Liver (tissue), 9 donors: ENCODE results near the gene LMBRD2. TPM values are rescaled to one million over a fixed set of nuclear protein-coding genes. Genes with fewer than 3 reads are reported as not detected.

ENCODE experiments used
- DNase-seq: peaks from one replicate; pipeline ENCODE4 v3.0.0-alpha.2; 2017; ENCODE audit warnings: low spot score
- H3K27ac ChIP-seq, 2 donors: one replicate each; pipeline ENCODE4 v1.7.0; 2013; ENCODE audit warnings: inconsistent platforms in 2 of 2, low read length in 2 of 2, control low read depth in 1 of 2, low read depth in 1 of 2, mild to moderate bottlenecking in 1 of 2
- H3K27me3 ChIP-seq, 4 donors: one replicate each; pipeline versions ENCODE4 v1.6.1 to v1.7.0; 2013; ENCODE audit warnings: low read length in 3 of 4, inconsistent platforms in 1 of 4, mild to moderate bottlenecking in 1 of 4, moderate library complexity in 1 of 4; ENCODE audit not compliant: control insufficient read depth in 4 of 4, insufficient read depth in 4 of 4
- H3K36me3 ChIP-seq, 4 donors: one replicate each; pipeline versions ENCODE4 v1.6.1 to v1.7.0; 2013; ENCODE audit warnings: low read length in 3 of 4, mild to moderate bottlenecking in 3 of 4, low read depth in 1 of 4, moderate library complexity in 1 of 4; ENCODE audit not compliant: control insufficient read depth in 4 of 4, insufficient read depth in 3 of 4
- H3K4me1 ChIP-seq, 4 donors: one replicate each; pipeline versions ENCODE4 v1.6.1 to v1.7.0; 2013; ENCODE audit warnings: low read length in 3 of 4, mild to moderate bottlenecking in 3 of 4, moderate library complexity in 1 of 4; ENCODE audit not compliant: control insufficient read depth in 4 of 4, insufficient read depth in 4 of 4
- H3K4me3 ChIP-seq, 3 donors: one replicate each; pipeline versions ENCODE4 v1.6.1 to v1.7.0; 2013; ENCODE audit warnings: low read length in 3 of 3, control low read depth in 1 of 3, low read depth in 1 of 3, mild to moderate bottlenecking in 1 of 3
- H3K9ac ChIP-seq, 2 donors: one replicate each; pipeline ENCODE4 v1.7.0; 2013; ENCODE audit warnings: low read length in 2 of 2, mild to moderate bottlenecking in 2 of 2, moderate library complexity in 2 of 2, control low read depth in 1 of 2, low read depth in 1 of 2
- H3K9me3 ChIP-seq, 4 donors: one replicate each; pipeline versions ENCODE4 v1.6.1 to v1.7.0; 2013; ENCODE audit warnings: low read length in 3 of 4; ENCODE audit not compliant: control insufficient read depth in 4 of 4
- EGR1 ChIP-seq, 2 donors: IDR thresholded peaks; 2 replicates each; pipeline ENCODE4 v1.6.1; 2016 to 2018; ENCODE audit warnings: antibody characterized with exemption in 2 of 2, low read depth in 2 of 2
- FOXA1 ChIP-seq: IDR thresholded peaks from 2 replicates; pipeline ENCODE4 v1.6.1; 2016; ENCODE audit warnings: antibody characterized with exemption
- FOXA2 ChIP-seq: IDR thresholded peaks from 2 replicates; pipeline ENCODE4 v1.6.1; 2016; ENCODE audit warnings: antibody characterized with exemption
- GABPA ChIP-seq, 2 donors: IDR thresholded peaks in 1 of 2; conservative IDR thresholded peaks in 1 of 2; 2 replicates each; pipeline ENCODE4 v1.6.1; 2016; ENCODE audit warnings: antibody characterized with exemption in 2 of 2, mild to moderate bottlenecking in 1 of 2, moderate library complexity in 1 of 2
- HNF4A ChIP-seq, 2 donors: conservative IDR thresholded peaks; 2 replicates each; pipeline ENCODE4 v1.6.1; 2016; ENCODE audit warnings: antibody characterized with exemption in 2 of 2, mild to moderate bottlenecking in 2 of 2
- HNF4G ChIP-seq: IDR thresholded peaks from 2 replicates; pipeline ENCODE4 v1.6.1; 2016; ENCODE audit warnings: antibody characterized with exemption
- JUND ChIP-seq, 2 donors: IDR thresholded peaks; 2 replicates each; pipeline ENCODE4 v1.6.1; 2016; ENCODE audit warnings: antibody characterized with exemption in 2 of 2
- NR2F2 ChIP-seq: IDR thresholded peaks from 2 replicates; pipeline ENCODE4 v1.6.1; 2016; ENCODE audit warnings: antibody characterized with exemption
- RAD21 ChIP-seq, 2 donors: IDR thresholded peaks; 2 replicates each; pipeline ENCODE4 v1.6.1; 2016; ENCODE audit warnings: antibody characterized with exemption in 2 of 2, mild to moderate bottlenecking in 2 of 2
- RXRA ChIP-seq, 2 donors: IDR thresholded peaks; 2 replicates each; pipeline ENCODE4 v1.6.1; 2017 to 2018; ENCODE audit warnings: antibody characterized with exemption in 2 of 2, mild to moderate bottlenecking in 1 of 2
- SP1 ChIP-seq: IDR thresholded peaks from 2 replicates; pipeline ENCODE4 v1.6.1; 2018; ENCODE audit warnings: antibody characterized with exemption, mild to moderate bottlenecking
- TAF1 ChIP-seq: conservative IDR thresholded peaks from 2 replicates; pipeline ENCODE4 v1.6.1; 2016; ENCODE audit warnings: antibody characterized with exemption, mild to moderate bottlenecking
- YY1 ChIP-seq: IDR thresholded peaks from 2 replicates; pipeline ENCODE4 v1.6.1; 2016; ENCODE audit warnings: antibody characterized with exemption, mild to moderate bottlenecking
- WGBS: extraction: QIAGEN DNeasy Blood & Tissue Kit; methylation state at CpG from one replicate; pipeline ENCODE4 v1.1.7; 2013; 5-methylcytosine and 5-hydroxymethylcytosine counted together
- polyA plus RNA-seq, 2 donors: library from polyadenylated mRNA; stranded (reverse) in 1 of 2; unstranded in 1 of 2; fragments of 200-250 nt in 1 of 2; fragments of >200 nt in 1 of 2; fragmentation: Nextera tagmentation in 1 of 2; extraction: Ambion mirVana in 1 of 2; gene quantifications; one replicate each; pipeline versions ENCODE4 v1.2.1 to v1.2.3, GENCODE V29; 2013 to 2015
- total RNA-seq, 2 donors: library from RNA; depleted of rRNA; stranded (reverse); fragments of >200 nt; gene quantifications; one replicate each; pipeline ENCODE4 v1.2.3, GENCODE V29; 2014
- TF ChIP-seq, protein P1 (sequence below): IDR thresholded peaks from 2 replicates; pipeline ENCODE4 v1.6.1; 2016; ENCODE audit warnings: antibody characterized with exemption, mild to moderate bottlenecking
- TF ChIP-seq, protein P2 (sequence below): IDR thresholded peaks from 2 replicates; pipeline ENCODE4 v1.6.1; 2016; ENCODE audit warnings: antibody characterized with exemption
- TF ChIP-seq, protein P3 (sequence below): IDR thresholded peaks from 2 replicates; pipeline ENCODE4 v1.6.1; 2016; ENCODE audit warnings: antibody characterized with exemption
- TF ChIP-seq, protein P4 (sequence below): fragments of 150-350 bp; IDR thresholded peaks from 2 replicates; pipeline ENCODE4 v1.5.1; 2017; ENCODE audit warnings: improper control_type of control experiment, low read depth, low read length; ENCODE audit not compliant: missing input control
- donor health status: healthy.
- donor health status: healthy.
- donor health status: healthy.
- donor health status: healthy.
- donor health status: healthy.

The LMBRD2 gene
- total and polyA plus RNA-seq, 4 donors, result 3.8 to 20.5 (median 9.2) TPM

DNA sequence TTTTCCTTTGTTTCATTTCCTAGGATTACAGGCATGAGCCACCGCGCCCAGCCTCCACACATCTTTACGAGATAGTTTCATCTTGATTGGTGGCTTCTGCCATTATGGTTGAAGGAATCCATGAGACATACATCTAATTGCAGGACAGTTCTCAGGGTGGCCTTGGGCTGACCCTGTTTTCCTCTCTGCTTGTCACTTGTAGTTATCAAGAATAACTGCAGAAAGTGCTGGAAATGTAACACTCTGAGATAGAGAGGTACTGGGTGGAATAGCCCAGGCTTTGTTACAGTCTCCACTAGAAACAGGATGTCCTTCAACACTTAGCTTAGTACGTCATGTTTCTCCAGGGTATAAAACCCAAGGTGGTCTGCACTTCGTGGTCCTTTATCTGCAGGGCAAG, 95.7 kb downstream of the LMBRD2 start:
- Histone ChIP-seq H3K4me1 (peaks cover 0 to 6% (median under 1%) of the 10 kb centered on the region in 4 donors), H3K27ac (no peak overlapping the region), H3K4me3 (no peak overlapping the region), H3K9ac (no peak overlapping the region), H3K36me3 (no peaks in the 10 kb centered on the region), H3K27me3 (no peaks in the 10 kb centered on the region), H3K9me3 (no peaks in the 10 kb centered on the region)
- no peak for DNase-seq
- TF ChIP-seq TAF1 (no peak), GABPA (IDR thresholded peaks at IDR 0.05 in 1 of 2, conservative IDR thresholded peaks at IDR 0.05 in 1 of 2) (no peak), NR2F2 (no peak), FOXA2 (no peak), EGR1 (IDR thresholded peaks at IDR 0.05; ENCODE audit: low read depth in 2 of 2) (no peak), FOXA1 (no peak), RXRA (IDR thresholded peaks at IDR 0.05) (no peak), RAD21 (IDR thresholded peaks at IDR 0.05) (no peak), YY1 (no peak), JUND (IDR thresholded peaks at IDR 0.05) (no peak), SP1 (no peak), HNF4G (no peak), HNF4A (conservative IDR thresholded peaks at IDR 0.05) (no peak)
- TF ChIP-seq, protein P1, sequence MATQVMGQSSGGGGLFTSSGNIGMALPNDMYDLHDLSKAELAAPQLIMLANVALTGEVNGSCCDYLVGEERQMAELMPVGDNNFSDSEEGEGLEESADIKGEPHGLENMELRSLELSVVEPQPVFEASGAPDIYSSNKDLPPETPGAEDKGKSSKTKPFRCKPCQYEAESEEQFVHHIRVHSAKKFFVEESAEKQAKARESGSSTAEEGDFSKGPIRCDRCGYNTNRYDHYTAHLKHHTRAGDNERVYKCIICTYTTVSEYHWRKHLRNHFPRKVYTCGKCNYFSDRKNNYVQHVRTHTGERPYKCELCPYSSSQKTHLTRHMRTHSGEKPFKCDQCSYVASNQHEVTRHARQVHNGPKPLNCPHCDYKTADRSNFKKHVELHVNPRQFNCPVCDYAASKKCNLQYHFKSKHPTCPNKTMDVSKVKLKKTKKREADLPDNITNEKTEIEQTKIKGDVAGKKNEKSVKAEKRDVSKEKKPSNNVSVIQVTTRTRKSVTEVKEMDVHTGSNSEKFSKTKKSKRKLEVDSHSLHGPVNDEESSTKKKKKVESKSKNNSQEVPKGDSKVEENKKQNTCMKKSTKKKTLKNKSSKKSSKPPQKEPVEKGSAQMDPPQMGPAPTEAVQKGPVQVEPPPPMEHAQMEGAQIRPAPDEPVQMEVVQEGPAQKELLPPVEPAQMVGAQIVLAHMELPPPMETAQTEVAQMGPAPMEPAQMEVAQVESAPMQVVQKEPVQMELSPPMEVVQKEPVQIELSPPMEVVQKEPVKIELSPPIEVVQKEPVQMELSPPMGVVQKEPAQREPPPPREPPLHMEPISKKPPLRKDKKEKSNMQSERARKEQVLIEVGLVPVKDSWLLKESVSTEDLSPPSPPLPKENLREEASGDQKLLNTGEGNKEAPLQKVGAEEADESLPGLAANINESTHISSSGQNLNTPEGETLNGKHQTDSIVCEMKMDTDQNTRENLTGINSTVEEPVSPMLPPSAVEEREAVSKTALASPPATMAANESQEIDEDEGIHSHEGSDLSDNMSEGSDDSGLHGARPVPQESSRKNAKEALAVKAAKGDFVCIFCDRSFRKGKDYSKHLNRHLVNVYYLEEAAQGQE, result no peak
- TF ChIP-seq, protein P2, sequence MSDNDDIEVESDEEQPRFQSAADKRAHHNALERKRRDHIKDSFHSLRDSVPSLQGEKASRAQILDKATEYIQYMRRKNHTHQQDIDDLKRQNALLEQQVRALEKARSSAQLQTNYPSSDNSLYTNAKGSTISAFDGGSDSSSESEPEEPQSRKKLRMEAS, result no peak
- TF ChIP-seq, protein P3, sequence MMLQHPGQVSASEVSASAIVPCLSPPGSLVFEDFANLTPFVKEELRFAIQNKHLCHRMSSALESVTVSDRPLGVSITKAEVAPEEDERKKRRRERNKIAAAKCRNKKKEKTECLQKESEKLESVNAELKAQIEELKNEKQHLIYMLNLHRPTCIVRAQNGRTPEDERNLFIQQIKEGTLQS, result no peak
- TF ChIP-seq, protein P4, sequence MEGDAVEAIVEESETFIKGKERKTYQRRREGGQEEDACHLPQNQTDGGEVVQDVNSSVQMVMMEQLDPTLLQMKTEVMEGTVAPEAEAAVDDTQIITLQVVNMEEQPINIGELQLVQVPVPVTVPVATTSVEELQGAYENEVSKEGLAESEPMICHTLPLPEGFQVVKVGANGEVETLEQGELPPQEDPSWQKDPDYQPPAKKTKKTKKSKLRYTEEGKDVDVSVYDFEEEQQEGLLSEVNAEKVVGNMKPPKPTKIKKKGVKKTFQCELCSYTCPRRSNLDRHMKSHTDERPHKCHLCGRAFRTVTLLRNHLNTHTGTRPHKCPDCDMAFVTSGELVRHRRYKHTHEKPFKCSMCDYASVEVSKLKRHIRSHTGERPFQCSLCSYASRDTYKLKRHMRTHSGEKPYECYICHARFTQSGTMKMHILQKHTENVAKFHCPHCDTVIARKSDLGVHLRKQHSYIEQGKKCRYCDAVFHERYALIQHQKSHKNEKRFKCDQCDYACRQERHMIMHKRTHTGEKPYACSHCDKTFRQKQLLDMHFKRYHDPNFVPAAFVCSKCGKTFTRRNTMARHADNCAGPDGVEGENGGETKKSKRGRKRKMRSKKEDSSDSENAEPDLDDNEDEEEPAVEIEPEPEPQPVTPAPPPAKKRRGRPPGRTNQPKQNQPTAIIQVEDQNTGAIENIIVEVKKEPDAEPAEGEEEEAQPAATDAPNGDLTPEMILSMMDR, result no peak
- 82% methylated on average over 5 of the region's 5 CpGs for WGBS

DNA sequence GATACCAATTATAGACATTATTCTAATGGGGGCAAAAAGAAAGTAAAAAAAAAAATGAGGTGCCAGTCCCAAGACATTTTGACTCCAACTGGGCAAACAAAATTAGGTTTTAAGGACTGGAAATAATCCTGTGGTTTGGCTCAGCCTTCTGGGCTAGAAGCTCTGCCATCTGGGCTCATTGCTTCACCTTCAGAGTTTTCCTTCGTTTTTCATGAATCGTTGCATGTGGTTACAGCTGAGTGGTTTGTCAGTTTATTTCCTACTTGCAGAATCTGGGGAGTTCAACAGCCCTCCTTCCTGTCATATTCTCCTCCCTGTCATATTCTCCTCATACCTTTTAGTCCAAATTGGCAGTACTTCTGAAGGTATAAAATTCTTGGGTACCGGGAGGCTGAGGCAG, 97.0 kb downstream of the LMBRD2 start:
- Histone ChIP-seq H3K27ac (no peak overlapping the region), H3K4me1 (peaks cover 0 to 6% (median under 1%) of the 10 kb centered on the region in 4 donors), H3K9me3 (no peaks in the 10 kb centered on the region), H3K36me3 (no peaks in the 10 kb centered on the region), H3K27me3 (no peaks in the 10 kb centered on the region), H3K4me3 (no peak overlapping the region), H3K9ac (no peak overlapping the region)
- TF ChIP-seq FOXA2, result no peak
- TF ChIP-seq, protein P1, result no peak
- no peak for TF ChIP-seq YY1
- no peak for TF ChIP-seq HNF4A (conservative IDR thresholded peaks at IDR 0.05)
- no peak for TF ChIP-seq RAD21 (IDR thresholded peaks at IDR 0.05)
- no peak for TF ChIP-seq HNF4G
- no peak for TF ChIP-seq NR2F2
- TF ChIP-seq EGR1 (IDR thresholded peaks at IDR 0.05; ENCODE audit: low read depth in 2 of 2), result no peak
- TF ChIP-seq, protein P2, result no peak
- TF ChIP-seq, protein P4, result no peak
- no peak for TF ChIP-seq FOXA1
- no peak for TF ChIP-seq SP1
- TF ChIP-seq RXRA (IDR thresholded peaks at IDR 0.05), result no peak
- TF ChIP-seq, protein P3, result no peak
- WGBS, result 80% methylated on average over 3 of the region's 3 CpGs
- DNase-seq, result no peak
